ENCODE measurements around the gene SH3BP4. TPM values are rescaled to one million over a fixed set of nuclear protein-coding genes. Genes with fewer than 3 reads are reported as not detected.

Gene SH3BP4
- total RNA-seq: 113 and 121 TPM in 2 replicates

- DNase-seq (ENCODE audit: insufficient read length, low spot score, missing footprints): peak; percentile 95
- Histone ChIP-seq H3K9me3 (ENCODE audit: low read depth, low read length) (no peaks in the 10 kb centered on the region), H3K4me1 (ENCODE audit: insufficient read depth, low read length) (peaks cover 54% of the 10 kb centered on the region), H2AFZ (ENCODE audit: low read length) (peak within 1 kb of the TSS; percentile 26), H3K79me2 (ENCODE audit: insufficient read depth, low read length) (peaks cover 48% of the 10 kb centered on the region), H3K27ac (ENCODE audit: low read depth, low read length) (peak within 1 kb of the TSS; percentile 96), H3K36me3 (ENCODE audit: insufficient read depth, low read length) (peaks cover 14% of the 10 kb centered on the region), H3K27me3 (ENCODE audit: insufficient read depth, low read length) (no peaks in the 10 kb centered on the region), H4K20me1 (ENCODE audit: insufficient read depth, low read length) (peaks cover 37% of the 10 kb centered on the region), H3K4me2 (ENCODE audit: insufficient read depth, low read length) (peak within 1 kb of the TSS; percentile 95), H3K4me3 (ENCODE audit: insufficient read depth, low read length) (peak within 1 kb of the TSS; percentile 87)
- TF ChIP-seq CTCF (IDR thresholded peaks at IDR 0.05; ENCODE audit: extremely low read depth, low read depth, low read length): no peak
Observed at GRCh38 chr2:234951664-234952269, at the start of gene SH3BP4. TSS of gene SH3BP4 (plus strand) at chr2:234952017. CDS start at chr2:235035003, 82,986 bp downstream.

GRCh38 chr2:234904785-234905184 lies 47.0 kb upstream of the SH3BP4 start:
- Histone ChIP-seq H3K4me1 (ENCODE audit: insufficient read depth, low read length) (no peaks in the 10 kb centered on the region), H3K4me3 (ENCODE audit: insufficient read depth, low read length) (no peak overlapping the region), H3K79me2 (ENCODE audit: insufficient read depth, low read length) (no peaks in the 10 kb centered on the region), H3K9me3 (ENCODE audit: low read depth, low read length) (no peaks in the 10 kb centered on the region), H3K27ac (ENCODE audit: low read depth, low read length) (no peak overlapping the region), H3K27me3 (ENCODE audit: insufficient read depth, low read length) (no peaks in the 10 kb centered on the region), H4K20me1 (ENCODE audit: insufficient read depth, low read length) (no peaks in the 10 kb centered on the region), H3K4me2 (ENCODE audit: insufficient read depth, low read length) (no peak overlapping the region), H3K36me3 (ENCODE audit: insufficient read depth, low read length) (no peaks in the 10 kb centered on the region), H2AFZ (ENCODE audit: low read length) (no peak overlapping the region)
- no peak for DNase-seq (ENCODE audit: insufficient read length, low spot score, missing footprints)
- no peak for TF ChIP-seq CTCF (IDR thresholded peaks at IDR 0.05; ENCODE audit: extremely low read depth, low read depth, low read length)

- no peak for TF ChIP-seq CTCF (IDR thresholded peaks at IDR 0.05; ENCODE audit: extremely low read depth, low read depth, low read length)
- peak; percentile 65 for DNase-seq (ENCODE audit: insufficient read length, low spot score, missing footprints)
- H3K4me2 ChIP-seq (ENCODE audit: insufficient read depth, low read length): no peak overlapping the region
- no peaks in the 10 kb centered on the region for H3K36me3 ChIP-seq (ENCODE audit: insufficient read depth, low read length)
- peak overlapping the region; percentile 31 for H2AFZ ChIP-seq (ENCODE audit: low read length)
- H3K4me3 ChIP-seq (ENCODE audit: insufficient read depth, low read length): no peak overlapping the region
- no peak overlapping the region for H3K27ac ChIP-seq (ENCODE audit: low read depth, low read length)
- H3K4me1 ChIP-seq (ENCODE audit: insufficient read depth, low read length): no peaks in the 10 kb centered on the region
- H4K20me1 ChIP-seq (ENCODE audit: insufficient read depth, low read length): no peaks in the 10 kb centered on the region
- no peaks in the 10 kb centered on the region for H3K27me3 ChIP-seq (ENCODE audit: insufficient read depth, low read length)
- no peaks in the 10 kb centered on the region for H3K79me2 ChIP-seq (ENCODE audit: insufficient read depth, low read length)
- H3K9me3 ChIP-seq (ENCODE audit: low read depth, low read length): no peaks in the 10 kb centered on the region
Observed at GRCh38 chr2:234905547-234906265, 46.1 kb upstream of the SH3BP4 start.

GRCh38 chr2:234910186-234910679 lies 41.6 kb upstream of the SH3BP4 start:
- H3K27me3 ChIP-seq (ENCODE audit: insufficient read depth, low read length): peaks cover 3% of the 10 kb centered on the region

More at GRCh38 chr2:234910186-234910679, 41.6 kb upstream of the SH3BP4 start:
- no peak for TF ChIP-seq CTCF (IDR thresholded peaks at IDR 0.05; ENCODE audit: extremely low read depth, low read depth, low read length)
- Histone ChIP-seq H3K79me2 (ENCODE audit: insufficient read depth, low read length) (no peaks in the 10 kb centered on the region), H3K4me2 (ENCODE audit: insufficient read depth, low read length) (no peak overlapping the region), H3K4me1 (ENCODE audit: insufficient read depth, low read length) (no peaks in the 10 kb centered on the region), H3K9me3 (ENCODE audit: low read depth, low read length) (no peaks in the 10 kb centered on the region), H4K20me1 (ENCODE audit: insufficient read depth, low read length) (no peaks in the 10 kb centered on the region), H3K4me3 (ENCODE audit: insufficient read depth, low read length) (no peak overlapping the region), H2AFZ (ENCODE audit: low read length) (no peak overlapping the region), H3K36me3 (ENCODE audit: insufficient read depth, low read length) (no peaks in the 10 kb centered on the region), H3K27ac (ENCODE audit: low read depth, low read length) (no peak overlapping the region)
- no peak for DNase-seq (ENCODE audit: insufficient read length, low spot score, missing footprints)

Measured in osteoblast (primary cell).